A549 (cell line): ENCODE data around the gene TMEM219. TPM values are rescaled to one million over a fixed set of nuclear protein-coding genes. Genes with fewer than 3 reads are reported as not detected.

Experiments
- ATAC-seq, 2 experiments: fragments of 200-7000 bp in 1 of 2; fragments of >200 bp in 1 of 2; cut with Nextera tagmentation in 1 of 2; cut with Tn5 transposase in 1 of 2; 3 replicates each; pipeline versions ENCODE4 v1.8.0 to v1.9.1; 2018 to 2020; ENCODE audit warnings: mild to moderate bottlenecking in 1 of 2, moderate library complexity in 1 of 2
- CTCF ChIA-PET: fragments of 300-600 bp; sonication (Branson Sonifier 250); formaldehyde crosslinking; extraction: SDS; loops from one replicate; lab custom pipeline; 2021; ENCODE audit warnings: antibody characterized with exemption, inconsistent platforms; lab: Yijun Ruan, JAX
- POLR2A ChIA-PET: fragments of 350-600 bp; formaldehyde crosslinking; extraction: SDS; loops from one replicate; lab custom pipeline; 2021; ENCODE audit warnings: antibody characterized with exemption, inconsistent platforms; lab: Yijun Ruan, JAX
- DNase-seq, 2 experiments: peaks; one replicate each; pipeline versions ENCODE4 v3.0.0 to v3.0.0-alpha.2; 2011 to 2016; ENCODE audit warnings: low read depth in 1 of 2, low spot score in 1 of 2
- FAIRE-seq: peaks from 2 replicates; lab custom pipeline; 2011; peaks lifted over from hg19 to GRCh38; lab: Jason Lieb, UNC
- H3K27ac ChIP-seq, 2 experiments: fragments of >200 bp; sonication (Bioruptor Twin); formaldehyde crosslinking; 3 replicates each; pipeline ENCODE4 v1.5.1; 2016 to 2017
- H3K4me1 ChIP-seq: fragments of >200 bp; sonication (Bioruptor Twin); formaldehyde crosslinking; 3 replicates; pipeline ENCODE4 v1.6.1; 2016
- H3K4me2 ChIP-seq: fragments of >200 bp; sonication (Bioruptor Twin); formaldehyde crosslinking; 3 replicates; pipeline ENCODE4 v1.6.1; 2016
- H3K4me3 ChIP-seq: fragments of >200 bp; sonication (Bioruptor Twin); formaldehyde crosslinking; 3 replicates; pipeline ENCODE4 v1.5.1; 2016
- H3K9me3 ChIP-seq: fragments of >200 bp; sonication (Bioruptor Twin); formaldehyde crosslinking; 3 replicates; pipeline ENCODE4 v1.6.1; 2016
- BCL3 ChIP-seq: fragments of >200 bp; sonication (Bioruptor Twin); formaldehyde crosslinking; IDR thresholded peaks from 3 replicates; pipeline ENCODE4 v1.6.1; 2016
- BHLHE40 ChIP-seq: IDR thresholded peaks from 2 replicates; pipeline ENCODE4 v1.6.1; 2012; ENCODE audit warnings: low read depth, low read length, inconsistent platforms
- CBX2 ChIP-seq: fragments of 200-600 bp; sonication (generic); IDR thresholded peaks from 2 replicates; pipeline ENCODE4 v1.6.1; 2016; ENCODE audit warnings: low read depth, mild to moderate bottlenecking, borderline replicate concordance
- CBX8 ChIP-seq: fragments of 200-600 bp; sonication (generic); IDR thresholded peaks from 2 replicates; pipeline ENCODE4 v1.6.1; 2016
- CEBPB ChIP-seq, 2 experiments: fragments of >200 bp in 1 of 2; sonication (Bioruptor Twin) in 1 of 2; formaldehyde crosslinking in 1 of 2; IDR thresholded peaks; 2 replicates each; pipeline ENCODE4 v1.6.1; 2012 to 2016
- CHD2 ChIP-seq: fragments of 150-350 bp; IDR thresholded peaks from 2 replicates; pipeline ENCODE4 v1.6.1; 2014; ENCODE audit warnings: low read length; ENCODE audit not compliant: partially characterized antibody
- EHF ChIP-seq: fragments of 250-450 bp; sonication (Bioruptor Pico); IDR thresholded peaks from 2 replicates; pipeline ENCODE4 v1.5.0; 2020; ENCODE audit warnings: mild to moderate bottlenecking
- EP300 ChIP-seq, 2 experiments: fragments of >200 bp; sonication (Bioruptor Twin); formaldehyde crosslinking; IDR thresholded peaks; 2 replicates in 1 of 2; 3 replicates in 1 of 2; pipeline ENCODE4 v1.6.1; 2016 to 2017
- ESRRA ChIP-seq: fragments of 150-350 bp; IDR thresholded peaks from 2 replicates; pipeline ENCODE4 v1.6.1; 2014; ENCODE audit warnings: mild to moderate bottlenecking, low read length, borderline replicate concordance
- FOSL2 ChIP-seq, 2 experiments: fragments of 450-650 bp in 1 of 2; fragments of >200 bp in 1 of 2; sonication (Bioruptor Twin) in 1 of 2; formaldehyde crosslinking; IDR thresholded peaks; 2 replicates each; pipeline versions ENCODE4 v1.5.0 to v1.6.1; 2016 to 2020; ENCODE audit warnings: mild to moderate bottlenecking in 1 of 2, moderate library complexity in 1 of 2
- GATA3 ChIP-seq: IDR thresholded peaks from 2 replicates; pipeline ENCODE4 v1.6.1; 2012; ENCODE audit warnings: borderline replicate concordance
- HOXA7 ChIP-seq: fragments of 250-450 bp; sonication (Bioruptor Pico); IDR thresholded peaks from 2 replicates; pipeline ENCODE4 v1.5.0; 2020; ENCODE audit warnings: mild to moderate bottlenecking, moderate library complexity
- HOXB5 ChIP-seq: fragments of 250-450 bp; sonication (Bioruptor Pico); IDR thresholded peaks from 2 replicates; pipeline ENCODE4 v1.5.0; 2020; ENCODE audit warnings: mild to moderate bottlenecking, moderate library complexity
- JUN ChIP-seq, 2 experiments: fragments of >200 bp; sonication (Bioruptor Twin); formaldehyde crosslinking; IDR thresholded peaks; 2 replicates in 1 of 2; 3 replicates in 1 of 2; pipeline ENCODE4 v1.6.1; 2016 to 2017
- JUNB ChIP-seq: fragments of >200 bp; sonication (Bioruptor Twin); formaldehyde crosslinking; IDR thresholded peaks from 2 replicates; pipeline ENCODE4 v1.6.1; 2016
- KDM1A ChIP-seq: fragments of 200-600 bp; sonication (generic); IDR thresholded peaks from 2 replicates; pipeline ENCODE4 v1.6.1; 2016; ENCODE audit warnings: low read depth, mild to moderate bottlenecking
- MAZ ChIP-seq: fragments of 150-350 bp; IDR thresholded peaks from 2 replicates; pipeline ENCODE4 v1.6.1; 2014; ENCODE audit warnings: antibody characterized with exemption, low read depth, low read length, borderline replicate concordance
- MYC ChIP-seq: IDR thresholded peaks from 2 replicates; pipeline ENCODE4 v1.6.1; 2012; ENCODE audit warnings: mild to moderate bottlenecking, inconsistent platforms, low read length, improper control_type of control experiment, borderline replicate concordance
- POLR2A ChIP-seq: IDR thresholded peaks from 2 replicates; pipeline ENCODE4 v1.6.1; 2012; ENCODE audit warnings: mild to moderate bottlenecking, low read length
- RARB ChIP-seq: fragments of 250-450 bp; sonication (Bioruptor Pico); IDR thresholded peaks from 2 replicates; pipeline ENCODE4 v1.8.0; 2021; ENCODE audit warnings: mild to moderate bottlenecking, moderate library complexity
- RFX5 ChIP-seq: fragments of 450-650 bp; IDR thresholded peaks from 2 replicates; pipeline ENCODE4 v1.7.1; 2014; ENCODE audit warnings: antibody characterized with exemption, mild to moderate bottlenecking, moderate library complexity
- RNF2 ChIP-seq: fragments of 200-600 bp; sonication (generic); IDR thresholded peaks from 2 replicates; pipeline ENCODE4 v1.6.1; 2016; ENCODE audit warnings: low read depth, mild to moderate bottlenecking, antibody characterized with exemption, moderate library complexity, borderline replicate concordance
- SMC3 ChIP-seq: fragments of >200 bp; sonication (Bioruptor Twin); formaldehyde crosslinking; IDR thresholded peaks from 3 replicates; pipeline ENCODE4 v1.6.1; 2018; ENCODE audit warnings: inconsistent platforms
- SREBF2 ChIP-seq: fragments of 450-650 bp; IDR thresholded peaks from 2 replicates; pipeline ENCODE4 v1.6.1; 2014; ENCODE audit warnings: mild to moderate bottlenecking, moderate library complexity
- TP53 ChIP-seq: fragments of 250-450 bp; sonication (Bioruptor Pico); IDR thresholded peaks from 2 replicates; pipeline ENCODE4 v1.5.0; 2021; ENCODE audit warnings: mild to moderate bottlenecking, moderate library complexity
- ZNF302 ChIP-seq: fragments of 250-450 bp; sonication (Bioruptor Pico); IDR thresholded peaks from 2 replicates; pipeline ENCODE4 v1.9.0; 2021; ENCODE audit warnings: inconsistent platforms, mild to moderate bottlenecking, moderate library complexity
- ZSCAN20 ChIP-seq: fragments of 250-450 bp; sonication (Bioruptor Pico); IDR thresholded peaks from 2 replicates; pipeline ENCODE4 v1.8.0; 2022; ENCODE audit warnings: mild to moderate bottlenecking, moderate library complexity
- WGBS: methylation state at CpG from one replicate; pipeline ENCODE4 v1.1.6; 2017; ENCODE audit errors: missing lambda C conversion rate; 5-methylcytosine and 5-hydroxymethylcytosine counted together
- polyA plus RNA-seq, 4 experiments: library from polyadenylated mRNA; depleted of rRNA in 3 of 4; stranded (reverse); fragments of >200 nt; fragmentation: RNase III in 1 of 4; extraction: RNeasy Plus Mini Kit Qiagen cat#74134 plus additional on column Dnase treatment in 1 of 4; gene quantifications; 2 replicates in 3 of 4; 3 replicates in 1 of 4; pipeline ENCODE4 v1.2.3, GENCODE V29; 2011 to 2017
- TF ChIP-seq, protein P1 (sequence below): IDR thresholded peaks from 2 replicates; pipeline ENCODE4 v1.6.1; 2012
- TF ChIP-seq, protein P2 (sequence below): fragments of >200 bp; sonication (Bioruptor Twin); formaldehyde crosslinking; IDR thresholded peaks from 2 replicates; pipeline ENCODE4 v1.6.1; 2016

TMEM219 gene
- polyA plus RNA-seq, 2 of the 4 experiments (the other 2 are of a cell fraction): 65.1 to 74.4 TPM

GRCh38 chr16:29984764-29985147 lies 22.9 kb downstream of the TMEM219 start:
- ATAC-seq: no peak
- CTCF ChIA-PET: interaction anchor here (0.6 to 5.3 kb wide), 4 partner anchors 9 to 47 kb away, joined by 3 to 22 read pairs (median 4); partner anchors contain the start of gene C16orf92
- Histone ChIP-seq H3K27ac (no peak overlapping the region), H3K4me1 (no peaks in the 10 kb centered on the region), H3K4me3 (no peak overlapping the region), H3K9me3 (no peaks in the 10 kb centered on the region), H3K4me2 (no peak overlapping the region)
- no peak for TF ChIP-seq BCL3
- TF ChIP-seq SMC3: no peak
- TF ChIP-seq CBX2: no peak
- no peak for TF ChIP-seq KDM1A
- TF ChIP-seq, protein P1, sequence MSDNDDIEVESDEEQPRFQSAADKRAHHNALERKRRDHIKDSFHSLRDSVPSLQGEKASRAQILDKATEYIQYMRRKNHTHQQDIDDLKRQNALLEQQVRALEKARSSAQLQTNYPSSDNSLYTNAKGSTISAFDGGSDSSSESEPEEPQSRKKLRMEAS: no peak
- TF ChIP-seq CHD2: no peak
- TF ChIP-seq HOXB5 (CRISPR knock-in tag): no peak
- no peak for TF ChIP-seq HOXA7
- no peak for TF ChIP-seq RFX5
- TF ChIP-seq RNF2: no peak
- no peak for TF ChIP-seq RARB
- TF ChIP-seq FOSL2 (IDR thresholded peaks at IDR 0.05): no peak
- no peak for TF ChIP-seq FOSL2 (CRISPR knock-in tag; IDR thresholded peaks at IDR 0.05)
- FAIRE-seq: no peak
- DNase-seq: no peak
- 90% methylated on average over 5 of the region's 5 CpGs for WGBS
- POLR2A ChIA-PET: interaction anchor here (1.1 to 1.2 kb wide), 2 partner anchors 9 to 161 kb away, joined by 3 read pairs; no protein-coding TSS in a partner anchor

DNA sequence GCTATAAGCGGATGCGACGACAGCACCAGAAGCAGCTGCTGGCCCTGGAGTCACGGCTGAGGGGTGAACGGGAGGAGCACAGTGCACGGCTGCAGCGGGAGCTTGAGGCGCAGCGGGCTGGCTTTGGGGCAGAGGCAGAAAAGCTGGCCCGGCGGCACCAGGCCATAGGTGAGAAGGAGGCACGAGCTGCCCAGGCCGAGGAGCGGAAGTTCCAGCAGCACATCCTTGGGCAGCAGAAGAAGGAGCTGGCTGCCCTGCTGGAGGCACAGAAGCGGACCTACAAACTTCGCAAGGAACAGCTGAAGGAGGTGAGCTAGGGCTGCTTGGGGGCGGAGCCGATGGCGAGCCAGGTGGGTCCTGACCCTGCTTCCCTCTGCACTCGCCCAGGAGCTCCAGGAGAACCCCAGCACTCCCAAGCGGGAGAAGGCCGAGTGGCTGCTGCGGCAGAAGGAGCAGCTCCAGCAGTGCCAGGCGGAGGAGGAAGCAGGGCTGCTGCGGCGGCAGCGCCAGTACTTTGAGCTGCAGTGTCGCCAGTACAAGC lies 23.5 kb downstream of the TMEM219 start:
- TF ChIP-seq GATA3: no peak
- no peak for TF ChIP-seq JUNB
- no peak for TF ChIP-seq TP53
- no peak for TF ChIP-seq MYC
- no peak for TF ChIP-seq EHF (CRISPR knock-in tag)
- no peak for TF ChIP-seq JUN (IDR thresholded peaks at IDR 0.05)
- TF ChIP-seq CBX8: no peak
- no peak for TF ChIP-seq EP300 (IDR thresholded peaks at IDR 0.05)
- TF ChIP-seq, protein P2, sequence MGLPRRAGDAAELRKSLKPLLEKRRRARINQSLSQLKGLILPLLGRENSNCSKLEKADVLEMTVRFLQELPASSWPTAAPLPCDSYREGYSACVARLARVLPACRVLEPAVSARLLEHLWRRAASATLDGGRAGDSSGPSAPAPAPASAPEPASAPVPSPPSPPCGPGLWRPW: no peak
- no peak for TF ChIP-seq BCL3
- Histone ChIP-seq H3K4me3 (no peak overlapping the region), H3K4me1 (no peaks in the 10 kb centered on the region), H3K4me2 (no peak overlapping the region), H3K9me3 (no peaks in the 10 kb centered on the region), H3K27ac (no peak overlapping the region)
- ChIA-PET POLR2A (interaction anchor here (1.0 to 1.2 kb wide), 3 partner anchors 8 to 161 kb away, joined by 3 to 6 read pairs (median 3); partner anchors contain the start of gene TAOK2), CTCF (interaction anchor here (0.6 to 5.3 kb wide), 5 partner anchors 10 to 169 kb away, joined by 3 to 22 read pairs (median 3); partner anchors contain the start of gene C16orf92)
- WGBS: 98% methylated on average over 27 of the region's 28 CpGs
- ATAC-seq (no peak), FAIRE-seq (no peak), DNase-seq (no peak)

- DNase-seq (no peak), ATAC-seq (no peak), FAIRE-seq (no peak)
- 94% methylated on average over 20 of the region's 20 CpGs for WGBS
- H3K4me3 ChIP-seq: no peak overlapping the region
- CTCF ChIA-PET: interaction anchor here (0.7 to 5.3 kb wide), 2 partner anchors 19 to 169 kb away, joined by 3 to 22 read pairs; no protein-coding TSS in a partner anchor
- POLR2A ChIA-PET: no interaction called here
- no peak overlapping the region for H3K4me2 ChIP-seq
- H3K9me3 ChIP-seq: no peaks in the 10 kb centered on the region
- TF ChIP-seq ZSCAN20 (CRISPR knock-in tag): no peak
- TF ChIP-seq KDM1A: no peak
- TF ChIP-seq ZNF302: no peak
- TF ChIP-seq SREBF2: no peak
- TF ChIP-seq SMC3: no peak
- TF ChIP-seq CEBPB (IDR thresholded peaks at IDR 0.05): no peak
- no peak for TF ChIP-seq BHLHE40
- no peak for TF ChIP-seq MAZ
- no peak for TF ChIP-seq ESRRA
- no peak for TF ChIP-seq POLR2A
- no peak for TF ChIP-seq HOXB5 (CRISPR knock-in tag)
- H3K4me1 ChIP-seq: no peaks in the 10 kb centered on the region
- H3K27ac ChIP-seq: no peak overlapping the region
Measured at GRCh38 chr16:29986231-29986630, 24.4 kb downstream of the TMEM219 start.
